HUES48 (cell line): ENCODE data around the gene ZNF483.
"Not testable (repeated sequence)": the region's sequence is repeated elsewhere in the genome, so short reads cannot be mapped to it uniquely, and the experiment has no call there.

Source experiments
- H3K27ac ChIP-seq: one replicate; pipeline ENCODE4 v1.7.0; 2013; ENCODE audit warnings: low read depth, low read length, inconsistent platforms
- H3K27me3 ChIP-seq: 2 replicates; pipeline ENCODE4 v1.6.1; 2013; ENCODE audit warnings: mild to moderate bottlenecking, low read length; ENCODE audit not compliant: control insufficient read depth, insufficient read depth
- H3K36me3 ChIP-seq: 2 replicates; pipeline ENCODE4 v1.6.1; 2013; ENCODE audit warnings: low read length; ENCODE audit not compliant: control insufficient read depth, insufficient read depth
- H3K4me1 ChIP-seq: 2 replicates; pipeline ENCODE4 v1.6.1; 2013; ENCODE audit warnings: mild to moderate bottlenecking, low read length; ENCODE audit not compliant: control insufficient read depth, insufficient read depth
- H3K4me3 ChIP-seq: 2 replicates; pipeline ENCODE4 v1.5.1; 2013; ENCODE audit warnings: mild to moderate bottlenecking, low read depth, low read length
- H3K9ac ChIP-seq: 2 replicates; pipeline ENCODE4 v1.6.1; 2013; ENCODE audit warnings: mild to moderate bottlenecking, low read depth, low read length, moderate library complexity
- H3K9me3 ChIP-seq: 2 replicates; pipeline ENCODE4 v1.6.1; 2013; ENCODE audit warnings: low read length; ENCODE audit not compliant: control insufficient read depth, insufficient read depth

ZNF483 gene

GRCh38 chr9:111501648-111502047, 23.3 kb upstream of the ZNF483 start:
- no peak overlapping the region for H3K9ac ChIP-seq

GRCh38 chr9:111502506-111502905, 22.5 kb upstream of the ZNF483 start:
- Histone ChIP-seq H3K27ac (no peak overlapping the region), H3K4me1 (no peaks in the 10 kb centered on the region)

More at GRCh38 chr9:111501648-111502047, 23.3 kb upstream of the ZNF483 start:
- H3K4me3 ChIP-seq, result no peak overlapping the region
- no peaks in the 10 kb centered on the region for H3K36me3 ChIP-seq
- no peaks in the 10 kb centered on the region for H3K27me3 ChIP-seq
- no peaks in the 10 kb centered on the region for H3K4me1 ChIP-seq
- H3K9me3 ChIP-seq, result no peaks in the 10 kb centered on the region
- H3K27ac ChIP-seq, result no peak overlapping the region

GRCh38 chr9:111511581-111511980, 13.4 kb upstream of the ZNF483 start:
- not testable (repeated sequence) for H3K4me1 ChIP-seq, H3K9ac ChIP-seq, H3K27me3 ChIP-seq, H3K36me3 ChIP-seq, H3K9me3 ChIP-seq, H3K27ac ChIP-seq, H3K4me3 ChIP-seq

More at GRCh38 chr9:111502506-111502905, 22.5 kb upstream of the ZNF483 start:
- no peak overlapping the region for H3K4me3 ChIP-seq
- no peaks in the 10 kb centered on the region for H3K9me3 ChIP-seq
- H3K36me3 ChIP-seq, result no peaks in the 10 kb centered on the region
- H3K27me3 ChIP-seq, result no peaks in the 10 kb centered on the region
- H3K9ac ChIP-seq, result no peak overlapping the region

GRCh38 chr9:111514967-111515366, 10.0 kb upstream of the ZNF483 start:
- Histone ChIP-seq H3K9me3 (peaks cover 4% of the 10 kb centered on the region), H3K27ac (no peak overlapping the region), H3K4me1 (peaks cover 6% of the 10 kb centered on the region; the same call in 1 of the 2 replicates), H3K27me3 (no peaks in the 10 kb centered on the region), H3K36me3 (no peaks in the 10 kb centered on the region), H3K4me3 (no peak overlapping the region), H3K9ac (no peak overlapping the region)

GRCh38 chr9:111516061-111516465, 8.9 kb upstream of the ZNF483 start:
- H3K9ac ChIP-seq, result no peak overlapping the region
- no peaks in the 10 kb centered on the region for H3K27me3 ChIP-seq
- H3K4me3 ChIP-seq, result no peak overlapping the region
- peaks cover 6% of the 10 kb centered on the region; the same call in 1 of the 2 replicates for H3K4me1 ChIP-seq
- H3K36me3 ChIP-seq, result no peaks in the 10 kb centered on the region
- no peaks in the 10 kb centered on the region for H3K9me3 ChIP-seq
- no peak overlapping the region for H3K27ac ChIP-seq

- Histone ChIP-seq H3K9ac (no peak overlapping the region), H3K27me3 (no peaks in the 10 kb centered on the region), H3K36me3 (peaks cover 17% of the 10 kb centered on the region), H3K27ac (no peak overlapping the region), H3K9me3 (no peaks in the 10 kb centered on the region), H3K4me3 (peak overlapping the region; percentile 91), H3K4me1 (peaks cover 41% of the 10 kb centered on the region)
Measured at GRCh38 chr9:111524731-111525055, 286 bp upstream of the ZNF483 start.

- Histone ChIP-seq H3K27me3 (no peaks in the 10 kb centered on the region), H3K4me3 (no peak overlapping the region), H3K9ac (no peak overlapping the region), H3K4me1 (peaks cover 46% of the 10 kb centered on the region), H3K27ac (peak overlapping the region; percentile 98), H3K9me3 (no peaks in the 10 kb centered on the region), H3K36me3 (peaks cover 36% of the 10 kb centered on the region)
Measured at GRCh38 chr9:111527347-111527746, 2.4 kb downstream of the ZNF483 start.

GRCh38 chr9:111529787-111530186, 4.8 kb downstream of the ZNF483 start:
- Histone ChIP-seq H3K9ac (peak overlapping the region; percentile 45; the same call in 1 of the 2 replicates), H3K4me1 (peaks cover 42% of the 10 kb centered on the region), H3K36me3 (peaks cover 60% of the 10 kb centered on the region), H3K4me3 (peak overlapping the region; percentile 51), H3K27me3 (no peaks in the 10 kb centered on the region), H3K27ac (peak overlapping the region; percentile 98), H3K9me3 (peaks cover 4% of the 10 kb centered on the region; the same call in 1 of the 2 replicates)

- Histone ChIP-seq H3K27ac (no peak overlapping the region), H3K4me1 (peaks cover 30% of the 10 kb centered on the region), H3K36me3 (peaks cover 75% of the 10 kb centered on the region), H3K4me3 (no peak overlapping the region), H3K27me3 (no peaks in the 10 kb centered on the region), H3K9ac (no peak overlapping the region), H3K9me3 (peaks cover 13% of the 10 kb centered on the region)
Measured at GRCh38 chr9:111531716-111532115, 6.7 kb downstream of the ZNF483 start.

GRCh38 chr9:111533099-111533790, 8.3 kb downstream of the ZNF483 start:
- peaks cover 78% of the 10 kb centered on the region for H3K36me3 ChIP-seq
- no peaks in the 10 kb centered on the region for H3K27me3 ChIP-seq
- H3K4me3 ChIP-seq, result no peak overlapping the region
- H3K4me1 ChIP-seq, result peaks cover 19% of the 10 kb centered on the region
- peaks cover 28% of the 10 kb centered on the region for H3K9me3 ChIP-seq
- H3K27ac ChIP-seq, result no peak overlapping the region
- H3K9ac ChIP-seq, result no peak overlapping the region

- H3K4me1 ChIP-seq, result no peaks in the 10 kb centered on the region
- H3K9ac ChIP-seq, result no peak overlapping the region
- H3K36me3 ChIP-seq, result peaks cover 97% of the 10 kb centered on the region
- H3K9me3 ChIP-seq, result peaks cover 98% of the 10 kb centered on the region
- H3K27ac ChIP-seq, result no peak overlapping the region
- peak overlapping the region; percentile 7; the same call in 1 of the 2 replicates for H3K4me3 ChIP-seq
- H3K27me3 ChIP-seq, result no peaks in the 10 kb centered on the region
Measured at GRCh38 chr9:111542497-111543254, 17.7 kb downstream of the ZNF483 start.
